Lower leg skin (tissue), 4 donors: ENCODE results near the gene PRDM16. TPM values are rescaled to one million over a fixed set of nuclear protein-coding genes. Genes with fewer than 3 reads are reported as not detected.

Experiments
- DNase-seq, 2 donors: peaks; one replicate each; pipeline ENCODE4 v3.0.0-alpha.2; 2019; ENCODE audit warnings: low spot score in 2 of 2
- H3K4me3 ChIP-seq: fragments of 200-600 bp; sonication (generic); 2 replicates; pipeline ENCODE4 v1.5.1; 2017; ENCODE audit warnings: mild to moderate bottlenecking, low read depth; ENCODE audit not compliant: poor library complexity, severe bottlenecking
- POLR2A ChIP-seq, 2 donors: fragments of 450-650 bp; IDR thresholded peaks; one replicate each; pipeline ENCODE4 v1.6.1; 2016 to 2017; ENCODE audit warnings: antibody characterized with exemption in 2 of 2, mild to moderate bottlenecking in 1 of 2, moderate library complexity in 1 of 2
- WGBS, 2 donors: methylation state at CpG; one replicate each; pipeline ENCODE4 v1.1.5; 2018; 5-methylcytosine and 5-hydroxymethylcytosine counted together
- intact Hi-C: fragments of 100-400 bp; cut with DNase I; formaldehyde crosslinking; loops from one replicate; pipeline ENCODE4 v1.15.0; 2023; ENCODE audit warnings: low total_unique reads
- total RNA-seq, 4 donors: library from RNA; depleted of rRNA; stranded (reverse); fragments of >200 nt; gene quantifications; one replicate each; pipeline ENCODE4 v1.1.0, GENCODE V29; 2016
- TF ChIP-seq, protein P1 (sequence below), 3 donors: fragments of 450-650 bp; IDR thresholded peaks; one replicate each; pipeline ENCODE4 v1.5.1; 2016; ENCODE audit warnings: antibody characterized with exemption in 3 of 3, mild to moderate bottlenecking in 3 of 3, moderate library complexity in 2 of 3

PRDM16 gene
- total RNA-seq, 4 donors from 2014 or later = 0.08 to 0.91 (median 0.56) TPM; not detected in 1

DNA sequence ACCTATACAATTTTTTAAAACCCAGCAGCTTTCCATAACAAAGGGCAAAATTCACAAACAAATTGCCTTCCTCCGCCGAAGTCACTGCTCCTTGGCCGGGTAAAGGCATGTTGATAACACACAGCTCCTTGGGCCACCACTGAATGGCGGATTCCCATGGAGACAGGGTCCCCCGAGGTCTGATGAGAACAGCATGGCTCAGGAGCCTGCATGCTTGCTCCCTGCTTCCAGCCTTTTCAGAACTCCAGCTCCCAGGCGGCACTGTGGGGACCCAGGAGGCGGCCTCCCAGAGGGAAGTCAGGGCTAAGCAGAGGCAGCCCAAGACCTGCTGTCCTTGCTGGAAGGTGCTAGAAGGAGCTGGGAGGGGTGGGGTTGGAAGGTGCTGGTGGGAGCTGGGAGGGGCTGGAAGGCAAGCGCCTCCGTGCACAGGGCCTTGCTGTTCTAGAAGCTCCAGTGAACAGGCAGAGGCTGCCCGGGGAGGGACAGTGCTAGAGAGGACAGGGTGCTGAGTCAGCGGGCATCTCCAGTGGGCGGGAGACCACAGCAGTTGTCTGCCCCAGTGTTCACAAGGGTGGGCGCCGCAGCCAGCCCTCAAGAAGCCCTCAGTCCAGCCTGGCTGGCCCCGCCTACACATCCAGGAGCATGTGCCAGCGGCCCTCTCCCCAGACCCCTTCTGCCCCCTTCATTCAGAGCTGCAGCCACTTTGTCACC is 35.1 kb downstream of the PRDM16 start:
- WGBS, 2 donors = 76 to 79% methylated on average over 13 to 16 of the region's 16 CpGs
- intact Hi-C loops = no loop called here
- DNase-seq = no peak
- TF ChIP-seq POLR2A (IDR thresholded peaks at IDR 0.05) = no peak
- TF ChIP-seq, protein P1, sequence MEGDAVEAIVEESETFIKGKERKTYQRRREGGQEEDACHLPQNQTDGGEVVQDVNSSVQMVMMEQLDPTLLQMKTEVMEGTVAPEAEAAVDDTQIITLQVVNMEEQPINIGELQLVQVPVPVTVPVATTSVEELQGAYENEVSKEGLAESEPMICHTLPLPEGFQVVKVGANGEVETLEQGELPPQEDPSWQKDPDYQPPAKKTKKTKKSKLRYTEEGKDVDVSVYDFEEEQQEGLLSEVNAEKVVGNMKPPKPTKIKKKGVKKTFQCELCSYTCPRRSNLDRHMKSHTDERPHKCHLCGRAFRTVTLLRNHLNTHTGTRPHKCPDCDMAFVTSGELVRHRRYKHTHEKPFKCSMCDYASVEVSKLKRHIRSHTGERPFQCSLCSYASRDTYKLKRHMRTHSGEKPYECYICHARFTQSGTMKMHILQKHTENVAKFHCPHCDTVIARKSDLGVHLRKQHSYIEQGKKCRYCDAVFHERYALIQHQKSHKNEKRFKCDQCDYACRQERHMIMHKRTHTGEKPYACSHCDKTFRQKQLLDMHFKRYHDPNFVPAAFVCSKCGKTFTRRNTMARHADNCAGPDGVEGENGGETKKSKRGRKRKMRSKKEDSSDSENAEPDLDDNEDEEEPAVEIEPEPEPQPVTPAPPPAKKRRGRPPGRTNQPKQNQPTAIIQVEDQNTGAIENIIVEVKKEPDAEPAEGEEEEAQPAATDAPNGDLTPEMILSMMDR (IDR thresholded peaks at IDR 0.05) = no peak
- H3K4me3 ChIP-seq = no peak overlapping the region

- TF ChIP-seq, protein P1 (IDR thresholded peaks at IDR 0.05) = no peak
- TF ChIP-seq POLR2A (IDR thresholded peaks at IDR 0.05) = no peak
- DNase-seq = no peak
- intact Hi-C loops = no loop called here
- WGBS, 2 donors = 23 to 43% methylated on average over 15 to 24 of the region's 24 CpGs
- H3K4me3 ChIP-seq = no peak overlapping the region
Measured at GRCh38 chr1:3105167-3105863, 36.3 kb downstream of the PRDM16 start.

- WGBS, 2 donors = 63 to 78% methylated on average over 8 of the region's 8 CpGs
- DNase-seq = no peak
- intact Hi-C loops = no loop called here
- TF ChIP-seq POLR2A (IDR thresholded peaks at IDR 0.05) = no peak
- TF ChIP-seq, protein P1 (IDR thresholded peaks at IDR 0.05) = no peak
- no peak overlapping the region for H3K4me3 ChIP-seq
Measured at GRCh38 chr1:3106216-3106615, 37.2 kb downstream of the PRDM16 start.

- DNase-seq = no peak
- intact Hi-C loops = no loop called here
- H3K4me3 ChIP-seq = no peak overlapping the region
- no peak for TF ChIP-seq POLR2A (IDR thresholded peaks at IDR 0.05)
- TF ChIP-seq, protein P1 (IDR thresholded peaks at IDR 0.05) = no peak
- 85 to 90% methylated on average over 7 of the region's 7 CpGs for WGBS, 2 donors
Measured at GRCh38 chr1:3107201-3107600, 38.2 kb downstream of the PRDM16 start.

GRCh38 chr1:3109355-3109754 is 40.4 kb downstream of the PRDM16 start:
- H3K4me3 ChIP-seq = no peak overlapping the region
- WGBS, 2 donors = 18 to 24% methylated on average over 12 of the region's 12 CpGs
- intact Hi-C loops = no loop called here
- no peak for TF ChIP-seq POLR2A (IDR thresholded peaks at IDR 0.05)
- TF ChIP-seq, protein P1 (IDR thresholded peaks at IDR 0.05) = no peak
- no peak for DNase-seq
